Loucy (cell line): Measurements from ENCODE around the gene WDR19.
"Not testable (repeated sequence)": the region's sequence is repeated elsewhere in the genome, so short reads cannot be mapped to it uniquely, and the experiment has no call there.

Experiments used
- EZH2phosphoT487 ChIP-seq: fragments of 200-600 bp; IDR thresholded peaks from 2 replicates; pipeline ENCODE4 v1.6.1; 2018; ENCODE audit warnings: antibody characterized with exemption, mild to moderate bottlenecking, moderate library complexity, borderline replicate concordance
- TF ChIP-seq, protein P1 (sequence below): fragments of 200-600 bp; sonication (generic); conservative IDR thresholded peaks from 2 replicates; pipeline ENCODE4 v1.5.1; 2014; ENCODE audit warnings: mild to moderate bottlenecking, antibody characterized with exemption, low read length

DNA sequence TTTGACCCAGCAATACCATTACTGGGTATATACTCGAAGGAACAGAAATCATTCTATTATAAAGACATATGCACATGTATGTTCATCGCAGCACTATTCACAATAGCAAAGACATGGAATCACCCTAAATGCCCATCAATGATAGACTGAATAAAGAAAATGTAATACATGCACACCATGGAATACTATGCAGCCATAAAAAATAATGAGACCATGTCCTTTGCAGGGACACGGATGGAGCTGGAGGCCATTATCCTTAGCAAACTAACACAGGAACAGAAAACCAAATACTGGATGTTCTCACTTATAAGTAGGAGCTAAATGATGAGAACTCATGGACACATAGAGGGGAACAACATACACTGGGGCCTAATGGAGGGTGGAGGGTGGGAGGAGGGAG, 44.1 kb upstream of the WDR19 start:
- TF ChIP-seq, protein P1, sequence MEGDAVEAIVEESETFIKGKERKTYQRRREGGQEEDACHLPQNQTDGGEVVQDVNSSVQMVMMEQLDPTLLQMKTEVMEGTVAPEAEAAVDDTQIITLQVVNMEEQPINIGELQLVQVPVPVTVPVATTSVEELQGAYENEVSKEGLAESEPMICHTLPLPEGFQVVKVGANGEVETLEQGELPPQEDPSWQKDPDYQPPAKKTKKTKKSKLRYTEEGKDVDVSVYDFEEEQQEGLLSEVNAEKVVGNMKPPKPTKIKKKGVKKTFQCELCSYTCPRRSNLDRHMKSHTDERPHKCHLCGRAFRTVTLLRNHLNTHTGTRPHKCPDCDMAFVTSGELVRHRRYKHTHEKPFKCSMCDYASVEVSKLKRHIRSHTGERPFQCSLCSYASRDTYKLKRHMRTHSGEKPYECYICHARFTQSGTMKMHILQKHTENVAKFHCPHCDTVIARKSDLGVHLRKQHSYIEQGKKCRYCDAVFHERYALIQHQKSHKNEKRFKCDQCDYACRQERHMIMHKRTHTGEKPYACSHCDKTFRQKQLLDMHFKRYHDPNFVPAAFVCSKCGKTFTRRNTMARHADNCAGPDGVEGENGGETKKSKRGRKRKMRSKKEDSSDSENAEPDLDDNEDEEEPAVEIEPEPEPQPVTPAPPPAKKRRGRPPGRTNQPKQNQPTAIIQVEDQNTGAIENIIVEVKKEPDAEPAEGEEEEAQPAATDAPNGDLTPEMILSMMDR, result not testable (repeated sequence)
- not testable (repeated sequence) for TF ChIP-seq EZH2phosphoT487
